SW 1271 (cell line): Measurements from ENCODE around the gene PLCXD1.
"Not testable (repeated sequence)": the region's sequence is repeated elsewhere in the genome, so short reads cannot be mapped to it uniquely, and the experiment has no call there.

Experiments
- DNase-seq, 2 experiments: peaks; one replicate each; lab custom pipeline; 2025; lab: John Stamatoyannopoulos, UW

Gene PLCXD1

GRCh38 chrX:351324-351641 is 70.1 kb downstream of the PLCXD1 start:
- not testable (repeated sequence) for DNase-seq

DNA sequence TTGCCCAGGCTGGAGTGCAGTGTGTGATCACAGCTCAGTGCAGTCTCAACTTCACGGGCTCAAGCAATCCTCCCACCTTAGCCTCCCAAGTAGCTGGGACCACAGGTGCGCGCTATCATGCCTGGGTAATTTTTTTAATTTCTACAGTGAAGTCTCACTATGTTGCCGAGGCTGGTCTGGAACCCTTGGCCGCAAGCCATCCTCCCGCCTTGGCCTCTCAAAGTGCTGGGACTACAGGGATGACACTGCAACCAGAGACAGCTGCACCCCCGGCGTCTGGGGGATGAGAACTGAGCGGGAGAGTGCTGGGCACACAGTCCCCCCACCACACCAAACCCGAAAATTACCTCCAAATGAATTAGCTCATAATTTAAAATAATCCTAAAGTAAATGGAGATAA is 70.6 kb downstream of the PLCXD1 start:
- DNase-seq, result no peak

DNA sequence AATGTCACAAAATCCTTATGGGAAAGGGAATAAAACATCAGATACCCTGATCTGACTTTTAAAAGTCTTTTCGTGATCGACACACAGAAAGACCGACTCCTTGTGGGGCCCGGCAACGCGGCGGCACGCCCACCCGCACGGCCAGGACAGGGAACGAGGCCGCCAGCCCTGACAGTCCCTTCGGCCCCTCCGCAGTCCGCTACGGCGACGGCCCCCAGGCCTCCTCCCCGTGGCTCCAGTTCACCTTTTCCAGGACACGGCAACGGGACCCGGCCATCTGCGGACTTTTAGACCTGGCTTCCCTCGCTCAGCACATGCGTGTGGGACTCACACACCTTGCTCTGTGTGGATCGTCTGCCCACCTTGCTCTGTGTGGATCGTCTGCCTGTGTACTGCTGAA is 71.0 kb downstream of the PLCXD1 start:
- no peak for DNase-seq

- DNase-seq, result no peak
Measured at GRCh38 chrX:352582-353314, 71.6 kb downstream of the PLCXD1 start.
